IMR-90 (cell line): ENCODE measurements around the gene RSAD1. TPM values are rescaled to one million over a fixed set of nuclear protein-coding genes. Genes with fewer than 3 reads are reported as not detected.
A peak's percentile ranks its signal among the peaks of the same experiment; 100 is the strongest.

Experiments used
- ATAC-seq: fragments of 200-7000 bp; cut with Tn5 transposase; 2 replicates; pipeline ENCODE4 v1.9.1; 2020; ENCODE audit warnings: low read depth, mild to moderate bottlenecking, moderate library complexity
- BruUV-seq: library from RNA; stranded (reverse); fragments of 400-500 nt; replicated peaks from 2 replicates; lab custom pipeline; 2021; lab: Mats Ljungman, UMichigan
- CTCF ChIA-PET: fragments of 300-600 bp; formaldehyde crosslinking; extraction: SDS; loops from one replicate; lab custom pipeline; 2021; ENCODE audit warnings: antibody characterized with exemption; lab: Yijun Ruan, JAX
- POLR2A ChIA-PET: fragments of 300-600 bp; sonication (Branson Sonifier 250); formaldehyde crosslinking; loops from one replicate; lab custom pipeline; 2022; ENCODE audit warnings: antibody characterized with exemption; ENCODE audit not compliant: unreplicated experiment; lab: Charles Lee
- DNase-seq: peaks from one replicate; pipeline ENCODE4 v3.0.0; 2013
- H2AFZ ChIP-seq: replicated peaks from 2 replicates; pipeline ENCODE3; 2013; ENCODE audit warnings: low read length, mild to moderate bottlenecking; ENCODE audit not compliant: poor library complexity
- H2AK5ac ChIP-seq: 2 replicates; pipeline ENCODE4 v1.6.1; 2013; ENCODE audit warnings: low read depth, low read length, inconsistent platforms
- H2AK9ac ChIP-seq: replicated peaks from 2 replicates; pipeline ENCODE3; 2013; ENCODE audit warnings: mild to moderate bottlenecking, low read depth, low read length, moderate library complexity; ENCODE audit not compliant: poor library complexity
- H2BK120ac ChIP-seq: 2 replicates; pipeline ENCODE4 v1.6.1; 2013; ENCODE audit warnings: low read depth, low read length, inconsistent platforms
- H2BK15ac ChIP-seq: 3 replicates; pipeline ENCODE4 v1.6.1; 2013; ENCODE audit warnings: low read depth, low read length, inconsistent platforms
- H2BK20ac ChIP-seq: 2 replicates; pipeline ENCODE4 v1.6.1; 2013; ENCODE audit warnings: low read depth, mild to moderate bottlenecking, inconsistent platforms, low read length, moderate library complexity
- H2BK5ac ChIP-seq: 2 replicates; pipeline ENCODE4 v1.6.1; 2013; ENCODE audit warnings: mild to moderate bottlenecking, low read depth, low read length, inconsistent platforms; ENCODE audit not compliant: poor library complexity, severe bottlenecking
- H3K14ac ChIP-seq: replicated peaks from 2 replicates; pipeline ENCODE4 v1.6.1; 2013; ENCODE audit warnings: low read depth, low read length, inconsistent platforms
- H3K18ac ChIP-seq: 2 replicates; pipeline ENCODE4 v1.6.1; 2013; ENCODE audit warnings: low read depth, low read length, control low read depth
- H3K23ac ChIP-seq: 2 replicates; pipeline ENCODE4 v1.6.1; 2013; ENCODE audit warnings: low read depth, low read length, inconsistent platforms
- H3K27ac ChIP-seq: 2 replicates; pipeline ENCODE4 v1.5.1; 2013; ENCODE audit warnings: mild to moderate bottlenecking, control low read depth, low read length; ENCODE audit not compliant: insufficient read depth
- H3K27me3 ChIP-seq: 2 replicates; pipeline ENCODE4 v1.6.1; 2013; ENCODE audit warnings: low read length; ENCODE audit not compliant: control insufficient read depth, insufficient read depth
- H3K36me3 ChIP-seq: 2 replicates; pipeline ENCODE4 v1.6.1; 2013; ENCODE audit warnings: low read length, mixed read lengths; ENCODE audit not compliant: control insufficient read depth, insufficient read depth
- H3K4ac ChIP-seq: 2 replicates; pipeline ENCODE4 v1.6.1; 2013; ENCODE audit warnings: low read depth, low read length, inconsistent platforms
- H3K4me1 ChIP-seq: 2 replicates; pipeline ENCODE4 v1.6.1; 2013; ENCODE audit warnings: low read length, mixed read lengths; ENCODE audit not compliant: control insufficient read depth, insufficient read depth
- H3K4me2 ChIP-seq: 2 replicates; pipeline ENCODE4 v1.6.1; 2013; ENCODE audit warnings: low read depth, mild to moderate bottlenecking, control low read depth, low read length, moderate library complexity
- H3K4me3 ChIP-seq: 2 replicates; pipeline ENCODE4 v1.5.1; 2013; ENCODE audit warnings: low read depth, mild to moderate bottlenecking, control low read depth, low read length, moderate library complexity; ENCODE audit not compliant: insufficient read depth
- H3K56ac ChIP-seq: 2 replicates; pipeline ENCODE4 v1.6.1; 2013; ENCODE audit warnings: low read length, inconsistent platforms; ENCODE audit not compliant: insufficient read depth; ENCODE audit errors: extremely low read depth
- H3K79me1 ChIP-seq, 2 experiments: 2 replicates each; pipeline ENCODE4 v1.6.1; 2013; ENCODE audit warnings: low read length in 2 of 2, inconsistent platforms in 1 of 2, low read depth in 1 of 2
- H3K9ac ChIP-seq: 2 replicates; pipeline ENCODE4 v1.6.1; 2013; ENCODE audit warnings: low read depth, low read length, control low read depth
- H3K9me1 ChIP-seq: 2 replicates; pipeline ENCODE4 v1.6.1; 2013; ENCODE audit warnings: low read length, inconsistent platforms; ENCODE audit not compliant: insufficient read depth
- H3K9me3 ChIP-seq: 2 replicates; pipeline ENCODE4 v1.6.1; 2013; ENCODE audit warnings: low read length; ENCODE audit not compliant: control insufficient read depth, insufficient read depth
- H4K20me1 ChIP-seq: 2 replicates; pipeline ENCODE4 v1.6.1; 2013; ENCODE audit warnings: low read length, inconsistent platforms; ENCODE audit not compliant: insufficient read depth
- H4K5ac ChIP-seq: 2 replicates; pipeline ENCODE4 v1.6.1; 2013; ENCODE audit warnings: mild to moderate bottlenecking, low read depth, low read length, control low read depth
- H4K8ac ChIP-seq, 2 experiments: 2 replicates each; pipeline ENCODE4 v1.6.1; 2013; ENCODE audit warnings: low read depth in 2 of 2, low read length in 2 of 2, control low read depth in 1 of 2, inconsistent platforms in 1 of 2
- H4K91ac ChIP-seq: 2 replicates; pipeline ENCODE4 v1.6.1; 2013; ENCODE audit warnings: low read depth, low read length, inconsistent platforms; ENCODE audit not compliant: insufficient read depth
- BHLHE40 ChIP-seq: fragments of 150-350 bp; IDR thresholded peaks from 2 replicates; pipeline ENCODE4 v1.6.1; 2016; ENCODE audit warnings: mild to moderate bottlenecking, low read depth, low read length
- MAFK ChIP-seq: IDR thresholded peaks from 2 replicates; pipeline ENCODE4 v1.6.1; 2012; ENCODE audit warnings: low read depth, low read length, improper control_type of control experiment
- WGBS, 2 experiments: methylation state at CpG; one replicate each; pipeline versions ENCODE4 v1.1.5 to v1.1.7; 2013; ENCODE audit warnings: missing lambda C conversion rate in 2 of 2; ENCODE audit not compliant: insufficient read length in 1 of 2; ENCODE audit errors: extremely low coverage in 2 of 2; 5-methylcytosine and 5-hydroxymethylcytosine counted together
- dilution Hi-C: fragments of 300-500 bp; cut with HindIII; formaldehyde crosslinking; loops from one replicate; pipeline ENCODE4 v1.14.3; 2018; ENCODE audit warnings: low sequenced_read_pairs; ENCODE audit not compliant: unreplicated experiment
- in situ Hi-C: fragments of 300-500 bp; cut with MboI; formaldehyde crosslinking; loops from 3 replicates; pipeline ENCODE4 v1.14.3; 2019; ENCODE audit warnings: low sequenced_read_pairs, inconsistent platforms, mixed read lengths
- intact Hi-C: fragments of 100-400 bp; cut with micrococcal nuclease; formaldehyde crosslinking; loops from 2 replicates; pipeline ENCODE4 v1.10.0; 2022
- polyA plus RNA-seq, 3 experiments: library from polyadenylated mRNA; depleted of rRNA; stranded (reverse); fragments of >200 nt; gene quantifications; 2 replicates each; pipeline ENCODE4 v1.2.3, GENCODE V29; 2012; ENCODE audit warnings: low replicate concordance in 1 of 3
- total RNA-seq: library from RNA; depleted of rRNA; stranded (reverse); fragments of >200 nt; gene quantifications from 2 replicates; pipeline ENCODE4 v1.2.3, GENCODE V29; 2012

Gene RSAD1
- total and polyA plus RNA-seq, 2 of the 4 experiments (the other 2 are of a cell fraction) = 10.8 to 19.2 TPM

- no peak overlapping the region for H3K56ac ChIP-seq
- H4K5ac ChIP-seq = no peak overlapping the region
- no peak overlapping the region for H2BK120ac ChIP-seq
- in situ Hi-C loops (loop anchor here (10.0 kb wide), 1 partner anchor 207 kb away; no protein-coding TSS in a partner anchor), dilution Hi-C loops (no loop called here), intact Hi-C loops (no loop called here)
- POLR2A ChIA-PET = no interaction called here
- ATAC-seq (no peak), DNase-seq (peak; percentile 12)
- no peaks in the 10 kb centered on the region for H4K20me1 ChIP-seq
- 76% methylated on average over 7 of the region's 17 CpGs; no CpG with 5 or more reads in 1 of the 2 experiments for WGBS, 2 experiments
- H3K27ac ChIP-seq = no peak overlapping the region
- H3K4me1 ChIP-seq = peaks cover 4% of the 10 kb centered on the region; the same call in 1 of the 2 replicates
- no peak overlapping the region for H3K18ac ChIP-seq
- H3K9ac ChIP-seq = no peak overlapping the region
- no peaks in the 10 kb centered on the region; the same call in 1 of the 2 replicates for H3K27me3 ChIP-seq
- H3K79me1 ChIP-seq = peaks cover 0 to 11% of the 10 kb centered on the region in 2 experiments; a peak in 1 of 4 replicates
- peak overlapping the region; percentile 0 for H2AFZ ChIP-seq
- H3K36me3 ChIP-seq = peaks cover 18% of the 10 kb centered on the region
- no peaks in the 10 kb centered on the region for H3K9me3 ChIP-seq
- H2BK20ac ChIP-seq = no peak overlapping the region
- H3K14ac ChIP-seq = no peak overlapping the region
- H2AK9ac ChIP-seq = no peak overlapping the region
- no peak overlapping the region for H4K91ac ChIP-seq
- peak; percentile 47; the same call in 1 of the 2 replicates for TF ChIP-seq BHLHE40
- TF ChIP-seq MAFK = no peak
- H2AK5ac ChIP-seq = no peak overlapping the region
- CTCF ChIA-PET = no interaction called here
- H3K23ac ChIP-seq = no peak overlapping the region
- H3K4me2 ChIP-seq = no peak overlapping the region
- no peak overlapping the region for H4K8ac ChIP-seq
- no peak overlapping the region for H2BK15ac ChIP-seq
- no peak overlapping the region for H3K4me3 ChIP-seq
- BruUV-seq = no TSS peak
- no peaks in the 10 kb centered on the region for H3K9me1 ChIP-seq
- H3K4ac ChIP-seq = no peak overlapping the region
- no peak overlapping the region for H2BK5ac ChIP-seq
Measured at GRCh38 chr17:50487213-50488096, 8.8 kb downstream of the RSAD1 start.
